Heart left ventricle (tissue), 16 donors: ENCODE results near the gene FLYWCH1. TPM values are rescaled to one million over a fixed set of nuclear protein-coding genes. Genes with fewer than 3 reads are reported as not detected.

Experiments
- ATAC-seq, 4 donors: fragments of 200-7000 bp; cut with Tn5 transposase; one replicate each; pipeline ENCODE4 v1.9.1; 2020 to 2022; ENCODE audit warnings: moderate library complexity in 4 of 4, mild to moderate bottlenecking in 3 of 4, moderate number of reproducible peaks in 1 of 4
- DNase-seq, 5 donors: peaks; one replicate each; pipeline ENCODE4 v3.0.0-alpha.2; 2020
- H3K27ac ChIP-seq, 12 donors: fragments of 200-600 bp; sonication (generic) in 4 of 12; one replicate each; pipeline versions ENCODE4 v1.5.0 to v1.8.0; 2016 to 2022; ENCODE audit warnings: mild to moderate bottlenecking in 2 of 12
- H3K27me3 ChIP-seq, 9 donors: fragments of 200-600 bp; sonication (generic) in 2 of 9; one replicate each; pipeline versions ENCODE4 v1.5.1 to v1.8.0; 2016 to 2022; ENCODE audit warnings: mild to moderate bottlenecking in 3 of 9
- H3K36me3 ChIP-seq, 9 donors: fragments of 200-600 bp; sonication (generic) in 2 of 9; one replicate each; pipeline versions ENCODE4 v1.5.0 to v1.8.0; 2018 to 2022; ENCODE audit warnings: mild to moderate bottlenecking in 2 of 9
- H3K4me1 ChIP-seq, 12 donors: fragments of 200-600 bp; sonication (generic) in 4 of 12; one replicate each; pipeline versions ENCODE4 v1.5.0 to v1.8.0; 2016 to 2022; ENCODE audit warnings: mild to moderate bottlenecking in 3 of 12
- H3K4me3 ChIP-seq, 12 donors: fragments of 200-600 bp; sonication (generic) in 4 of 12; one replicate each; pipeline versions ENCODE4 v1.5.0 to v1.8.0; 2017 to 2022; ENCODE audit warnings: mild to moderate bottlenecking in 9 of 12, moderate library complexity in 4 of 12
- H3K9me3 ChIP-seq, 12 donors: fragments of 200-600 bp; sonication (generic) in 4 of 12; one replicate each; pipeline versions ENCODE4 v1.5.0 to v1.8.0; 2016 to 2022; ENCODE audit warnings: mild to moderate bottlenecking in 1 of 12
- CTCF ChIP-seq, 12 donors: fragments of 200-600 bp; sonication (generic) in 4 of 12; IDR thresholded peaks; one replicate each; pipeline versions ENCODE4 v1.5.0 to v1.8.0; 2018 to 2022; ENCODE audit warnings: antibody characterized with exemption in 12 of 12, mild to moderate bottlenecking in 5 of 12
- POLR2A ChIP-seq, 2 donors: fragments of 450-650 bp; IDR thresholded peaks; one replicate each; pipeline ENCODE4 v1.6.1; 2017; ENCODE audit warnings: antibody characterized with exemption in 2 of 2, mild to moderate bottlenecking in 2 of 2, moderate library complexity in 2 of 2
- WGBS, 4 donors: extraction: QIAGEN DNeasy Blood & Tissue Kit in 2 of 4; methylation state at CpG; one replicate each; pipeline versions ENCODE4 v1.1.5 to v1.1.7; 2013 to 2018; 5-methylcytosine and 5-hydroxymethylcytosine counted together
- intact Hi-C, 10 donors: fragments of 100-400 bp; cut with DNase I; formaldehyde crosslinking; loops; one replicate each; pipeline versions ENCODE4 v1.11.1 to v1.14.2; 2022
- polyA plus RNA-seq, 2 donors: library from polyadenylated mRNA; stranded (reverse); fragments of 200-250 nt; gene quantifications; one replicate each; pipeline ENCODE4 v1.2.3, GENCODE V29; 2013
- total RNA-seq, 9 donors: library from RNA; depleted of rRNA in 2 of 9; stranded (reverse); fragments of >200 nt in 2 of 9; fragmentation: NEBNext Ultra II Directional in 3 of 9; extraction: Animal tissue kit (Norgen Biotek cat#: 25700) in 3 of 9; gene quantifications; one replicate each; pipeline versions ENCODE4 v1.1.0 to v1.2.4, GENCODE V29; 2016 to 2023
- donor health status: ischemic (EF 13 %, LVEDD 7.1; RV severe dilation, severe dysfunction).
- donor health status: healthy with polysubstance abuse.
- donor health status: DM: no; HTN: yes; CAD: no.
- donor health status: DM: no; HTN: no; CAD: no.
- donor health status: ischemic (EF 25% LVEDD 6.9; RV normal size, moderate dysfunction).
- donor health status: ischemic (EF 25% LVEDD 5.7; RV mildly dilated, moderate dysfunction).
- donor health status: healthy.
- donor health status: DM: yes; HTN: yes; CAD: no.
- donor health status: ischemic (EF 35%, LVEDD 5.7; RV mildly dilated, moderate dysfunction).
- donor health status: nonischemic (EF 11% LVEDD 7.7; RV severe dilation, severe dysfunction).
- donor health status: DM: yes; HTN: yes; CAD: no.
- donor health status: PGD.
- donor health status: ischemic (EF 29% LVEDD 5.4; RV normal size, mild dysfunction).
- donor health status: nonischemic (EF 23%, LVEDD 6.1; RV moderate dilation, normal function).

The FLYWCH1 gene
- total and polyA plus RNA-seq, 11 donors = 26.3 to 48.4 (median 34.1) TPM

DNA sequence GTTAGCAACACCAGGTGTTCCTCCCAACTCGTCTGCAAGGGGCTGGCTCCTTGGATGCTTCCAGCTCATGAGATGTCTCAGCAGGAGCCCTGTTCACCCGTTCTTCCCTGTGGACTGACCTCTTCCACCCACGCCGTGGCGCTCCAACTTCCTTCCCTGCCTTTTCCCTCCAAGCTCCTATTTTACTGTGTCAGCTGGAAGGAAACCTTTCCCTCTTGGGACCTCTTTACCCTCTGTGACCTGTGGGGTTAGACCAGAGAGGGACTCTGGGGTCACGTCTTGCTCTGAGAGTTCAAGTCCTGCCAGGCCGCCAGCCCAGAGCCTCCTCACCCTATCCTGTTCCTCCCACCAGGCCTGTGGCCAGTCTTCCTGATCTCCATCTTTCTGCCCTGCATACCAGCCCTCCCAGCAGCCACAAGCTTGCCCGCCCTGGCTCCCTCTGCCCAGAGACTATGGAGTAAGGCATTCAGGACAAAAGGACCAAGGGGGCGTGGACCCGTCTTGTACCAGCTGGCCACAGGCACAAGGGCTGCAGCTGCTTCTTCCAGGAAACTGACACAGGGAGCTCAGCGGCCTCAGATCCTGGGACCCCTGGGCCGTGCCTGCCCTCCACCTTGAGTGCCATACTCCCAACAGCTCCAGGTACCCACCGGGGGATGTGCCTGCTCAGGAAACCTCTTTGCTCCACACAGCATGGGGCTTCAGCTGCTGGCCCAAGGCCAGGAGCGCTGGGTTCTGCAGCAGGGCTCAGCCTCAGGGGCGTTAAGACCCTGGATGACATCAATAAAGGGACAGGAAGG, 60.5 kb downstream of the FLYWCH1 start:
- H3K36me3 ChIP-seq = peaks cover 0 to 21% (median 0%) of the 10 kb centered on the region in 9 donors
- intact Hi-C loops = no loop called here
- H3K27me3 ChIP-seq = peaks cover 8 to 13% (median 11%) of the 10 kb centered on the region in 9 donors
- H3K4me3 ChIP-seq = no peak overlapping the region
- DNase-seq (no peak), ATAC-seq (no peak)
- no peak overlapping the region for H3K27ac ChIP-seq
- TF ChIP-seq CTCF (IDR thresholded peaks at IDR 0.05) (no peak), POLR2A (IDR thresholded peaks at IDR 0.05) (no peak)
- H3K9me3 ChIP-seq = no peaks in the 10 kb centered on the region
- peaks cover 2 to 40% (median 21%) of the 10 kb centered on the region in 12 donors for H3K4me1 ChIP-seq
- WGBS, 4 donors = 75 to 79% (median 78%) methylated on average over 11 to 15 of the region's 15 CpGs

DNA sequence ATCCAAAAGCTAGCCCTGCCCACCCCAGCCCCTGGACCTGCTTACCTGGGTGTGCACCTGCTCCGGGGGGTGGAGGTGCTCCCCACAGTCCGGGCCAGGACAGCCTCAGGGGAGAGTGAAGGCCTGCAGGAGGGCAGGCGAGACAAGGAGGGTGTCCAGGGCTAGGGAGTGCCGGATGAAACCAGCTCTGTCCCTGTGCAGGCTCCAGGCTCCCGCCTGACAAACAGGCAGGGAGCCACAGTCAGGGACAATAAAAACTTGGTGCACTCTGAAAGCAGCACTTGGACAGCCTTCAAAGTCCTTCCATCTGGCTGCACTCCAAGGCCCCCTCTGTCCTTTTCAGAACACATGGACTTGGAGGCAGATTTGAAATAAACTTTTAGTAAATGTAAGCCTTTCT, 61.4 kb downstream of the FLYWCH1 start:
- H3K4me1 ChIP-seq = peaks cover 0 to 31% (median 18%) of the 10 kb centered on the region in 12 donors
- DNase-seq = no peak
- H3K36me3 ChIP-seq = peaks cover 0 to 21% (median 0%) of the 10 kb centered on the region in 9 donors
- H3K9me3 ChIP-seq = no peaks in the 10 kb centered on the region
- no peak overlapping the region for H3K27ac ChIP-seq
- WGBS, 4 donors = 43 to 87% (median 66%) methylated on average over 4 to 5 of the region's 5 CpGs
- no peak for TF ChIP-seq CTCF (IDR thresholded peaks at IDR 0.05)
- TF ChIP-seq POLR2A (IDR thresholded peaks at IDR 0.05) = no peak
- intact Hi-C loops = no loop called here
- peaks cover 0 to 4% (median 2%) of the 10 kb centered on the region in 9 donors for H3K27me3 ChIP-seq
- ATAC-seq = no peak
- H3K4me3 ChIP-seq = no peak overlapping the region

DNA sequence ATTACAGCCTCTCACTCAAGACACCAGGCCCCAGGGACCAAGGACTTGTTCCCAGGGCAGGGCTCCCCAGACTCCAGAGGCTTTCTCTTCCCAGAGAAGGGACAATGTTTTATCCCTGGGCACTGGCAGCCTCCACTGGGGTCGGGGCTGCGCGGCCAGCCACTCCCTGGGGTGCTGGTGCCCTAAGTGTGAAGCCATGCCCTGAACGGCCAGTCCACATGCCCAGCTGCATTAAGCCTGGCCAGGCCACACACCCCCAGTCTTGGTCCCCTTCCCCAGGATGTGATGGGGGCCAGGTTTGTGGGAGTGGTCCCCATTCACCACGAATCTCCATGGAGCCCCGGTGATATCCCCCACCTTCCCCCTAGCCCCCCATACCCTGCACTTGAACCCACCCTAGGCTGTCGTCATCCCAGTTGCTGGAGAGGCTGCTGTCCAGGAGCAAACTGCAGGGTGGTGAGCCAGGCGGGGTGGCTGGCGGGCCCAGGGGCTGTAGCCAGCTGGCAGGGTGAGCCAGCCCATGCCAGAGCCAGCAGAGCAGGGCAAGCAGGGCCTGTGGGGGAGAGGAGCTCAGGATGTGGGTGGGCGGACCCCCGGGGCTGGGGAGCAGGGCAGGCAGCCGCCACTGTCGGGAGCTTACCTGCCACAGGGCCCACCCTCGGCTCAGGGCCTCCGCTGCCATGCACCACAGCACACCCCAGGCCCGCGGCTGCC, 62.0 kb downstream of the FLYWCH1 start:
- intact Hi-C loops = no loop called here
- WGBS, 4 donors = 80 to 89% (median 87%) methylated on average over 4 to 17 of the region's 17 CpGs
- no peak for TF ChIP-seq POLR2A (IDR thresholded peaks at IDR 0.05)
- TF ChIP-seq CTCF (IDR thresholded peaks at IDR 0.05) = no peak
- Histone ChIP-seq H3K9me3 (no peaks in the 10 kb centered on the region), H3K36me3 (peaks cover 0 to 21% (median 0%) of the 10 kb centered on the region in 9 donors), H3K27me3 (no peaks in the 10 kb centered on the region), H3K27ac (no peak overlapping the region), H3K4me3 (no peak overlapping the region), H3K4me1 (peaks cover 0 to 24% (median 12%) of the 10 kb centered on the region in 12 donors)
- ATAC-seq (no peak), DNase-seq (no peak)
